HFFc6 (cell line): ENCODE measurements around the gene PAK6. TPM values are rescaled to one million over a fixed set of nuclear protein-coding genes. Genes with fewer than 3 reads are reported as not detected.

Source experiments
- DNase-seq: peaks from one replicate; pipeline ENCODE4 v3.0.0-alpha.2; 2018
- H3K27ac Mint-ChIP-seq: 2 replicates; pipeline ENCODE4 v1.8.0; 2020; ENCODE audit warnings: mild to moderate bottlenecking, mixed read lengths
- H3K27me3 Mint-ChIP-seq: 2 replicates; pipeline ENCODE4 v1.8.0; 2021; ENCODE audit warnings: mild to moderate bottlenecking, moderate library complexity, mixed read lengths; ENCODE audit not compliant: insufficient read depth
- H3K36me3 Mint-ChIP-seq: 2 replicates; pipeline ENCODE4 v1.8.0; 2021; ENCODE audit warnings: low read depth, mixed read lengths
- H3K4me1 Mint-ChIP-seq: 2 replicates; pipeline ENCODE4 v1.8.0; 2020; ENCODE audit warnings: low read depth, mixed read lengths
- H3K4me3 Mint-ChIP-seq: 2 replicates; pipeline ENCODE4 v1.8.0; 2020; ENCODE audit warnings: mild to moderate bottlenecking, moderate library complexity, mixed read lengths
- H3K9me3 Mint-ChIP-seq: 2 replicates; pipeline ENCODE4 v1.8.0; 2020; ENCODE audit warnings: mild to moderate bottlenecking, mixed read lengths
- CTCF ChIP-seq: fragments of 200-600 bp; sonication (generic); IDR thresholded peaks from 2 replicates; pipeline ENCODE4 v1.5.0; 2021; ENCODE audit warnings: antibody characterized with exemption, mild to moderate bottlenecking
- total RNA-seq, 6 experiments: library from RNA; stranded (reverse); fragmentation: NEBNext Ultra II Directional; extraction: Animal tissue kit (Norgen Biotek cat#: 25700); gene quantifications; 2 replicates in 1 of 6; 3 replicates in 5 of 6; pipeline ENCODE4 v1.2.3, GENCODE V29; 2021

PAK6 gene
- total RNA-seq, 6 experiments from 2014 or later = not detected

- Mint-ChIP-seq H3K4me3 (no peak overlapping the region), H3K36me3 (peaks cover 8% of the 10 kb centered on the region), H3K4me1 (no peaks in the 10 kb centered on the region), H3K27ac (no peak overlapping the region), H3K27me3 (peaks cover 51% of the 10 kb centered on the region), H3K9me3 (peaks cover 20% of the 10 kb centered on the region)
- no peak for TF ChIP-seq CTCF
- no peak for DNase-seq
Observed at GRCh38 chr15:40302981-40303380, 64.1 kb downstream of the PAK6 start.

GRCh38 chr15:40303576-40303975 lies 64.7 kb downstream of the PAK6 start:
- no peak for DNase-seq
- H3K36me3 Mint-ChIP-seq = peaks cover 8% of the 10 kb centered on the region
- TF ChIP-seq CTCF = no peak
- no peaks in the 10 kb centered on the region for H3K4me1 Mint-ChIP-seq
- no peak overlapping the region for H3K27ac Mint-ChIP-seq
- H3K27me3 Mint-ChIP-seq = peaks cover 45% of the 10 kb centered on the region
- peaks cover 20% of the 10 kb centered on the region for H3K9me3 Mint-ChIP-seq
- no peak overlapping the region for H3K4me3 Mint-ChIP-seq

GRCh38 chr15:40305281-40305680 lies 66.4 kb downstream of the PAK6 start:
- TF ChIP-seq CTCF = no peak
- H3K4me3 Mint-ChIP-seq = no peak overlapping the region
- peaks cover 35% of the 10 kb centered on the region for H3K27me3 Mint-ChIP-seq
- no peak overlapping the region for H3K27ac Mint-ChIP-seq
- H3K4me1 Mint-ChIP-seq = no peaks in the 10 kb centered on the region
- no peak for DNase-seq
- H3K9me3 Mint-ChIP-seq = peaks cover 6% of the 10 kb centered on the region; the same call in 1 of the 2 replicates
- H3K36me3 Mint-ChIP-seq = no peaks in the 10 kb centered on the region

- no peaks in the 10 kb centered on the region for H3K9me3 Mint-ChIP-seq
- H3K27ac Mint-ChIP-seq = no peak overlapping the region
- no peaks in the 10 kb centered on the region for H3K36me3 Mint-ChIP-seq
- H3K27me3 Mint-ChIP-seq = peaks cover 27% of the 10 kb centered on the region
- no peak for DNase-seq
- no peaks in the 10 kb centered on the region for H3K4me1 Mint-ChIP-seq
- TF ChIP-seq CTCF = no peak
- no peak overlapping the region for H3K4me3 Mint-ChIP-seq
Observed at GRCh38 chr15:40306371-40306770, 67.5 kb downstream of the PAK6 start.

- H3K27ac Mint-ChIP-seq = no peak overlapping the region
- peaks cover 25% of the 10 kb centered on the region for H3K27me3 Mint-ChIP-seq
- H3K4me1 Mint-ChIP-seq = no peaks in the 10 kb centered on the region
- no peak for TF ChIP-seq CTCF
- H3K36me3 Mint-ChIP-seq = no peaks in the 10 kb centered on the region
- H3K4me3 Mint-ChIP-seq = no peak overlapping the region
- no peaks in the 10 kb centered on the region for H3K9me3 Mint-ChIP-seq
- DNase-seq = no peak
Observed at GRCh38 chr15:40306908-40307307, 68.0 kb downstream of the PAK6 start.
